Testis (tissue), 3 donors: ENCODE data around the gene TGM1. TPM values are rescaled to one million over a fixed set of nuclear protein-coding genes. Genes with fewer than 3 reads are reported as not detected.

ENCODE experiments used
- DNase-seq: peaks from one replicate; pipeline ENCODE4 v3.0.0-alpha.2; 2019
- H3K27ac ChIP-seq, 2 donors: fragments of 200-600 bp; sonication (generic); one replicate each; pipeline ENCODE4 v1.5.1; 2019
- H3K27me3 ChIP-seq: fragments of 200-600 bp; sonication (generic); one replicate; pipeline ENCODE4 v1.5.1; 2019
- H3K36me3 ChIP-seq: fragments of 200-600 bp; sonication (generic); one replicate; pipeline ENCODE4 v1.5.1; 2017; ENCODE audit warnings: low read depth; ENCODE audit errors: missing control alignments
- H3K4me1 ChIP-seq: fragments of 200-600 bp; sonication (generic); one replicate; pipeline ENCODE4 v1.5.1; 2019
- H3K4me3 ChIP-seq, 2 donors: fragments of 200-600 bp; sonication (generic); one replicate each; pipeline ENCODE4 v1.5.1; 2017 to 2019
- H3K9me3 ChIP-seq: fragments of 200-600 bp; sonication (generic); one replicate; pipeline ENCODE4 v1.5.1; 2017
- POLR2A ChIP-seq: fragments of 450-650 bp; IDR thresholded peaks from one replicate; pipeline ENCODE4 v1.6.1; 2017; ENCODE audit warnings: antibody characterized with exemption, mild to moderate bottlenecking, moderate library complexity
- WGBS, 2 donors: methylation state at CpG; one replicate each; pipeline ENCODE4 v1.1.5; 2018; 5-methylcytosine and 5-hydroxymethylcytosine counted together
- intact Hi-C: fragments of 100-400 bp; cut with DNase I; formaldehyde crosslinking; loops from one replicate; pipeline ENCODE4 v1.15.1; 2023; ENCODE audit warnings: low total_unique reads
- polyA plus RNA-seq: library from polyadenylated mRNA; stranded (reverse); fragments of 350-450 nt; fragmentation: Illumina TruSeq; extraction: RNeasy Lipid Tissue Mini Kit (QIAGEN cat#74804); gene quantifications from one replicate; pipeline ENCODE4 v1.2.3, GENCODE V29; 2014; ENCODE audit warnings: low read depth, low replicate concordance; ENCODE audit not compliant: insufficient read depth
- total RNA-seq, 2 donors: library from RNA; depleted of rRNA; stranded (reverse); fragments of >200 nt; gene quantifications; one replicate each; pipeline ENCODE4 v1.2.3, GENCODE V29; 2016
- TF ChIP-seq, protein P1 (sequence below), 3 experiments: fragments of 450-650 bp in 2 of 3; fragments of 200-600 bp in 1 of 3; sonication (generic) in 1 of 3; IDR thresholded peaks; one replicate each; pipeline ENCODE4 v1.5.1; 2016 to 2019; ENCODE audit warnings: antibody characterized with exemption in 3 of 3, mild to moderate bottlenecking in 2 of 3, moderate library complexity in 1 of 3

Gene TGM1
- total and polyA plus RNA-seq, 3 donors from 2014 or later, result 3.6 to 10.5 (median 5.4) TPM

DNA sequence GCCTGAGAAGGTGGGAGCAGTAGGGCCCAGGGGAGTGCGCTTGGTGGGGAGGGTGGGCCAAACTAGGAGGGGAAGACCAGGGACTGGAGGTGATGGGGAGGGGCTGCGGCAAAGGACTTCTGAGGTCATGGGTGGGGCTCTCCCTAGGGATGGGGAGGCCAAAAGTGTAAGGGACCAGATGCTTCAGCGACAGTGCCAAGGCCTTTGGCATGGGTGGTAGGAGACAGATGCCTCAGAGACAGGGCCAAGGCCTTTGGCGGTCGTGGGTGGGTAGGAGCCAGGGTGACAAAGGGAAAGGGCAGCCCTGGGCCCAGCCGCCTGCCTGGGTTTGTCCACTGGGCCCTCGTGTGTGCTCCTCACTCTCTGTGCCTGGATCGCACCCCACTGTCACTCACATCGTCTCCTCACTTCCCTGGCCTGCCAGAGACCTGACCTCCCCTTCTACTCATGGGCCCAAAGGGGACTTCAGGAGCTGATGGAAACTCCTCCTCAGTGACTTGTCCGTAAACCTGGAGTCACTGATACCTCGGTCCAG, 21.6 kb upstream of the TGM1 start:
- no peak for TF ChIP-seq POLR2A
- TF ChIP-seq, protein P1, sequence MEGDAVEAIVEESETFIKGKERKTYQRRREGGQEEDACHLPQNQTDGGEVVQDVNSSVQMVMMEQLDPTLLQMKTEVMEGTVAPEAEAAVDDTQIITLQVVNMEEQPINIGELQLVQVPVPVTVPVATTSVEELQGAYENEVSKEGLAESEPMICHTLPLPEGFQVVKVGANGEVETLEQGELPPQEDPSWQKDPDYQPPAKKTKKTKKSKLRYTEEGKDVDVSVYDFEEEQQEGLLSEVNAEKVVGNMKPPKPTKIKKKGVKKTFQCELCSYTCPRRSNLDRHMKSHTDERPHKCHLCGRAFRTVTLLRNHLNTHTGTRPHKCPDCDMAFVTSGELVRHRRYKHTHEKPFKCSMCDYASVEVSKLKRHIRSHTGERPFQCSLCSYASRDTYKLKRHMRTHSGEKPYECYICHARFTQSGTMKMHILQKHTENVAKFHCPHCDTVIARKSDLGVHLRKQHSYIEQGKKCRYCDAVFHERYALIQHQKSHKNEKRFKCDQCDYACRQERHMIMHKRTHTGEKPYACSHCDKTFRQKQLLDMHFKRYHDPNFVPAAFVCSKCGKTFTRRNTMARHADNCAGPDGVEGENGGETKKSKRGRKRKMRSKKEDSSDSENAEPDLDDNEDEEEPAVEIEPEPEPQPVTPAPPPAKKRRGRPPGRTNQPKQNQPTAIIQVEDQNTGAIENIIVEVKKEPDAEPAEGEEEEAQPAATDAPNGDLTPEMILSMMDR (IDR thresholded peaks at IDR 0.05), result no peak
- H3K9me3 ChIP-seq, result no peaks in the 10 kb centered on the region
- no peaks in the 10 kb centered on the region for H3K27me3 ChIP-seq
- H3K36me3 ChIP-seq, result no peaks in the 10 kb centered on the region
- WGBS, 2 donors, result 80 to 85% methylated on average over 9 to 11 of the region's 11 CpGs
- no peak overlapping the region for H3K27ac ChIP-seq
- H3K4me3 ChIP-seq, result no peak overlapping the region
- no peaks in the 10 kb centered on the region for H3K4me1 ChIP-seq
- intact Hi-C loops, result no loop called here
- no peak for DNase-seq

DNA sequence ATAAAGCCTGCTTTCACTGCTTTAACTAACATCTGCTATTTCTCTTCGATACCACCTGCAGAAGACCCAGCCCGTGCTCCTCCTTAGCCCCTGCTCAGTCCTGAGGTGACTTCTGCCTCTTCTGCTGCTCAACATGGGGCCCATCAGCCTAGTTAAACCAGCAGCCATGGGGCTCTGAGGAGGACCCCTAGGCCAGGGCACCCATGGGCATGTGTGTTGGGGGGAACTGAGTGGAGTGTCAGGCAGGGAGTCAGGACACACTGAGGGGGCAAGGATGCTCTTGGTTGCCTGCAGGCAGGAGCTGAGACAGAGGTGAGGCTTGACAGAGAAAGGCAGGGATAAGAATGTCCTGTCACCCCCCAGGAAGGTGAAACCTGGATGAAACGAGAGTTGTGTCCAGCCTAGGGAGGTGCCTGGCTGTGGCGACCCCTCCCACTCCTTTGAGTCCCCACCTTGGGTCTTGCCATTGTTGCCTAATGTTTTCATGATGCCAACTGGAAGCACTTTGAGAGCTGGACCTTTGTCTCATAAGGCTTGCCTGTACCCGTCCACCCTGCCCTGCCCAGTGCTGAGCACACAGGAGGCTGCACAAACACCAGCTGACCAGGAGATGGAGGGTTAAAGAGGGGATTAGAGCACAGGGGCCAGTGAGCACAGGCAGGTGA, 21.0 kb upstream of the TGM1 start:
- H3K9me3 ChIP-seq, result no peaks in the 10 kb centered on the region
- no peaks in the 10 kb centered on the region for H3K27me3 ChIP-seq
- no peak overlapping the region for H3K27ac ChIP-seq
- H3K4me3 ChIP-seq, result no peak overlapping the region
- TF ChIP-seq POLR2A, result no peak
- TF ChIP-seq, protein P1 (IDR thresholded peaks at IDR 0.05), result no peak
- no peak for DNase-seq
- H3K4me1 ChIP-seq, result no peaks in the 10 kb centered on the region
- WGBS, 2 donors, result 89 to 92% methylated on average over 5 of the region's 5 CpGs
- intact Hi-C loops, result no loop called here
- H3K36me3 ChIP-seq, result no peaks in the 10 kb centered on the region

DNA sequence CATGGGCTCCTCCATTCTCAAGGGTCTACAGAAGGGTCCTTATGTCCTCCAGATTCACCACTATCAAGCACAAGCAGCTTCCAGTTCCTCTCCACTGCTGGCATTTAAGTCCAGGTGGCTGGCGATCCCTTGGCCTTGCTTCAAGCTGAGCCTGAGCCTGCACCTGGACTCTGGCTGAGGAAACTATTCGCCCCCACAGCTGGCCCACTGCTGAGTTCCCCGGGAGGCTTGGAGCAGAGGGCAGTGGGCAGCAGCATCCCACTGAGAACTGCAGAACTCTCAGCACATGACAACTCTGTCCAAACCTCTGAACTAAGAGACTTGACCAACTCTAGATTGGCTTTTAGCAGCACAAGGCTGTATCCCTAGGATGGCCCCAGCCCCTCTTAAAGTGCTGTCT, 19.8 kb upstream of the TGM1 start:
- intact Hi-C loops, result no loop called here
- no peaks in the 10 kb centered on the region for H3K4me1 ChIP-seq
- 73 to 83% methylated on average over 2 to 3 of the region's 3 CpGs for WGBS, 2 donors
- no peaks in the 10 kb centered on the region for H3K9me3 ChIP-seq
- no peaks in the 10 kb centered on the region for H3K36me3 ChIP-seq
- TF ChIP-seq, protein P1 (IDR thresholded peaks at IDR 0.05), result no peak
- TF ChIP-seq POLR2A, result no peak
- H3K4me3 ChIP-seq, result no peak overlapping the region
- H3K27me3 ChIP-seq, result no peaks in the 10 kb centered on the region
- H3K27ac ChIP-seq, result no peak overlapping the region
- no peak for DNase-seq

DNA sequence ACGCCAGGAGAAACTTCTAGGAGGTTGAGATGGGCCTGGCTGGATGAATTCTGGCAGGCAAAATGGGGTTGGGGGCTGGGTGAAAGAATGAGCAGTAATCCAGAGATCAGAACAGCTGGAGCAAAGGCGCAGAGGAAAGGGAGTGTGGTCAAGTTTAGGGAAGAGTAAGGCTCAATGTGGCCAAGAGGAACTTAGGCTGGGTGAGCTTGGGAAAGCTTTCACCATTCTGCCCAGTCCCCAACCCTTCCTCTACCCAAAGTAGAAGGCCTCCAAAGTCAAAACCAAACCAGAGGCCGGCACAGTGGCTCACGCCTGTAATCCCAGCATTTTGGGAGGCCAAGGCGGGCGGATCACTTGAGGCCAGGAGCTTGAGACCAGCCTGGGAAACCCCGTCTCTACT, 18.7 kb upstream of the TGM1 start:
- H3K27me3 ChIP-seq, result no peaks in the 10 kb centered on the region
- no peak for TF ChIP-seq POLR2A
- TF ChIP-seq, protein P1 (IDR thresholded peaks at IDR 0.05), result no peak
- no peaks in the 10 kb centered on the region for H3K9me3 ChIP-seq
- no peak overlapping the region for H3K27ac ChIP-seq
- intact Hi-C loops, result no loop called here
- no peaks in the 10 kb centered on the region for H3K4me1 ChIP-seq
- H3K4me3 ChIP-seq, result no peak overlapping the region
- no peak for DNase-seq
- WGBS, 2 donors, result 80 to 85% methylated on average over 7 of the region's 7 CpGs
- no peaks in the 10 kb centered on the region for H3K36me3 ChIP-seq
